PC-9 (cell line): ENCODE results near the gene ADCY2. TPM values are rescaled to one million over a fixed set of nuclear protein-coding genes. Genes with fewer than 3 reads are reported as not detected.

Experiments used
- BruUV-seq: library from RNA; stranded (reverse); fragments of 400-500 nt; replicated peaks from 2 replicates; lab custom pipeline; 2021; lab: Mats Ljungman, UMichigan
- CTCF ChIA-PET: fragments of 300-600 bp; sonication (Branson Sonifier 250); formaldehyde crosslinking; loops from one replicate; lab custom pipeline; 2022; ENCODE audit warnings: antibody characterized with exemption; lab: Charles Lee
- POLR2A ChIA-PET: fragments of 300-600 bp; sonication (Branson Sonifier 250); formaldehyde crosslinking; loops from one replicate; lab custom pipeline; 2022; ENCODE audit warnings: antibody characterized with exemption; ENCODE audit not compliant: unreplicated experiment; lab: Charles Lee
- DNase-seq, 2 experiments: peaks; one replicate each; pipeline versions ENCODE4 v3.0.0 to v3.0.0-alpha.2; 2015 to 2022; ENCODE audit warnings: mixed read lengths in 1 of 2
- H2AFZ ChIP-seq: fragments of 200-600 bp; sonication (generic); 2 replicates; pipeline ENCODE4 v1.8.1; 2017; ENCODE audit warnings: antibody characterized with exemption
- H3F3A ChIP-seq: fragments of 200-600 bp; sonication (generic); 2 replicates; pipeline ENCODE4 v1.8.1; 2017; ENCODE audit warnings: antibody characterized with exemption, mild to moderate bottlenecking, low read depth; ENCODE audit not compliant: insufficient read depth
- H3K27ac ChIP-seq: fragments of 200-600 bp; sonication (generic); 2 replicates; pipeline ENCODE4 v1.6.1; 2016; ENCODE audit warnings: mixed run types
- H3K27me3 ChIP-seq: fragments of 200-600 bp; sonication (generic); 2 replicates; pipeline ENCODE4 v1.6.1; 2016; ENCODE audit warnings: low read depth, mixed run types; ENCODE audit not compliant: insufficient read depth
- H3K36me3 ChIP-seq: fragments of 200-600 bp; sonication (generic); 2 replicates; pipeline ENCODE4 v1.6.1; 2016; ENCODE audit warnings: low read depth, mixed run types
- H3K4me1 ChIP-seq: fragments of 200-600 bp; sonication (generic); replicated peaks from 2 replicates; pipeline ENCODE4 v1.6.1; 2016; ENCODE audit warnings: mixed run types; ENCODE audit not compliant: insufficient read depth
- H3K4me2 ChIP-seq: fragments of 200-600 bp; sonication (generic); 2 replicates; pipeline ENCODE4 v1.6.1; 2017; ENCODE audit warnings: mixed run types
- H3K4me3 ChIP-seq: fragments of 200-600 bp; sonication (generic); 2 replicates; pipeline ENCODE4 v1.6.1; 2016; ENCODE audit warnings: mixed run types
- H3K79me2 ChIP-seq: fragments of 200-600 bp; sonication (generic); 2 replicates; pipeline ENCODE4 v1.6.1; 2017; ENCODE audit warnings: low read depth, mixed run types
- H3K9me2 ChIP-seq: fragments of 200-600 bp; sonication (generic); 2 replicates; pipeline ENCODE4 v1.8.1; 2017; ENCODE audit warnings: mild to moderate bottlenecking; ENCODE audit not compliant: insufficient read depth
- H3K9me3 ChIP-seq: fragments of 200-600 bp; sonication (generic); 2 replicates; pipeline ENCODE4 v1.8.1; 2016; ENCODE audit warnings: low read depth; ENCODE audit not compliant: insufficient read depth
- H4K20me1 ChIP-seq: fragments of 200-600 bp; sonication (generic); 2 replicates; pipeline ENCODE4 v1.8.1; 2017; ENCODE audit not compliant: insufficient read depth
- EZH2 ChIP-seq: fragments of 200-600 bp; sonication (generic); IDR thresholded peaks from 2 replicates; pipeline ENCODE4 v1.8.0; 2017; ENCODE audit warnings: antibody characterized with exemption, low read depth
- intact Hi-C: fragments of 100-400 bp; cut with micrococcal nuclease; formaldehyde crosslinking; loops from one replicate; pipeline ENCODE4 v1.10.0; 2022; ENCODE audit not compliant: unreplicated experiment
- total RNA-seq: library from RNA; stranded (reverse); gene quantifications from 2 replicates; pipeline ENCODE4 v1.2.3, GENCODE V29; 2021
- TF ChIP-seq, protein P1 (sequence below): fragments of 200-600 bp; sonication (generic); conservative IDR thresholded peaks from 2 replicates; pipeline ENCODE4 v1.6.1; 2017; ENCODE audit warnings: mixed run types, antibody characterized with exemption, mild to moderate bottlenecking, moderate library complexity

The ADCY2 gene
- total RNA-seq, 1 experiment from 2014 or later, result not detected

DNA sequence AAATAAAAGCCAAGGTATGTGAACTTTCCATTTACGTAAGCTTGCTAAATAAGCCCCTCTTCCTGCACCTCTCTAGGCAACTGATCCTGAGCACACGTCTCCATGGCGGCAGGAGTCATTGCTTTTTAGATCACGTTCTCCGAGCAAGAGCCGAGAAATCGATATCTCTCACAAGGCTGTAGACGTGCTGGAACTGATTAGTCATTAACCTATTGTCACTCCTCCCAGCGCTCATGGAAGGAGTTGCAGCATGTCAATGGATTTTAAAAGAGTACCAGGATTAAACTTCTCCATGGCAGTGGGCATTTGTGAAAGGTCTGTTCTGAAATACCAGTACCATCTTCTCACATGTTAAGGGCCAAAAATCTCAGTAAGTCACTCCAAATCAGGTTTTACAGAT lies 4.7 kb upstream of the ADCY2 start:
- no peaks in the 10 kb centered on the region for H3K9me2 ChIP-seq
- no peaks in the 10 kb centered on the region for H3F3A ChIP-seq
- no peaks in the 10 kb centered on the region for H3K79me2 ChIP-seq
- H3K4me3 ChIP-seq, result no peak overlapping the region
- H3K9me3 ChIP-seq, result no peaks in the 10 kb centered on the region
- no peak overlapping the region for H3K4me2 ChIP-seq
- no peaks in the 10 kb centered on the region for H3K4me1 ChIP-seq
- peaks cover 9% of the 10 kb centered on the region; the same call in 1 of the 2 replicates for H3K27me3 ChIP-seq
- H4K20me1 ChIP-seq, result no peaks in the 10 kb centered on the region; the same call in 1 of the 2 replicates
- H2AFZ ChIP-seq, result no peak overlapping the region; the same call in 1 of the 2 replicates
- DNase-seq, result no peak
- intact Hi-C loops, result loop anchor here (5.0 kb wide), 1 partner anchor 569 kb away; no protein-coding TSS in a partner anchor
- ChIA-PET CTCF (interaction anchor here (0.6 kb wide), 1 partner anchor 18 kb away, joined by 3 read pairs; no protein-coding TSS in a partner anchor), POLR2A (no interaction called here)
- no peaks in the 10 kb centered on the region for H3K36me3 ChIP-seq
- no peak overlapping the region for H3K27ac ChIP-seq
- BruUV-seq, result no TSS peak
- TF ChIP-seq, protein P1, sequence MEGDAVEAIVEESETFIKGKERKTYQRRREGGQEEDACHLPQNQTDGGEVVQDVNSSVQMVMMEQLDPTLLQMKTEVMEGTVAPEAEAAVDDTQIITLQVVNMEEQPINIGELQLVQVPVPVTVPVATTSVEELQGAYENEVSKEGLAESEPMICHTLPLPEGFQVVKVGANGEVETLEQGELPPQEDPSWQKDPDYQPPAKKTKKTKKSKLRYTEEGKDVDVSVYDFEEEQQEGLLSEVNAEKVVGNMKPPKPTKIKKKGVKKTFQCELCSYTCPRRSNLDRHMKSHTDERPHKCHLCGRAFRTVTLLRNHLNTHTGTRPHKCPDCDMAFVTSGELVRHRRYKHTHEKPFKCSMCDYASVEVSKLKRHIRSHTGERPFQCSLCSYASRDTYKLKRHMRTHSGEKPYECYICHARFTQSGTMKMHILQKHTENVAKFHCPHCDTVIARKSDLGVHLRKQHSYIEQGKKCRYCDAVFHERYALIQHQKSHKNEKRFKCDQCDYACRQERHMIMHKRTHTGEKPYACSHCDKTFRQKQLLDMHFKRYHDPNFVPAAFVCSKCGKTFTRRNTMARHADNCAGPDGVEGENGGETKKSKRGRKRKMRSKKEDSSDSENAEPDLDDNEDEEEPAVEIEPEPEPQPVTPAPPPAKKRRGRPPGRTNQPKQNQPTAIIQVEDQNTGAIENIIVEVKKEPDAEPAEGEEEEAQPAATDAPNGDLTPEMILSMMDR, result no peak
- TF ChIP-seq EZH2, result no peak

DNA sequence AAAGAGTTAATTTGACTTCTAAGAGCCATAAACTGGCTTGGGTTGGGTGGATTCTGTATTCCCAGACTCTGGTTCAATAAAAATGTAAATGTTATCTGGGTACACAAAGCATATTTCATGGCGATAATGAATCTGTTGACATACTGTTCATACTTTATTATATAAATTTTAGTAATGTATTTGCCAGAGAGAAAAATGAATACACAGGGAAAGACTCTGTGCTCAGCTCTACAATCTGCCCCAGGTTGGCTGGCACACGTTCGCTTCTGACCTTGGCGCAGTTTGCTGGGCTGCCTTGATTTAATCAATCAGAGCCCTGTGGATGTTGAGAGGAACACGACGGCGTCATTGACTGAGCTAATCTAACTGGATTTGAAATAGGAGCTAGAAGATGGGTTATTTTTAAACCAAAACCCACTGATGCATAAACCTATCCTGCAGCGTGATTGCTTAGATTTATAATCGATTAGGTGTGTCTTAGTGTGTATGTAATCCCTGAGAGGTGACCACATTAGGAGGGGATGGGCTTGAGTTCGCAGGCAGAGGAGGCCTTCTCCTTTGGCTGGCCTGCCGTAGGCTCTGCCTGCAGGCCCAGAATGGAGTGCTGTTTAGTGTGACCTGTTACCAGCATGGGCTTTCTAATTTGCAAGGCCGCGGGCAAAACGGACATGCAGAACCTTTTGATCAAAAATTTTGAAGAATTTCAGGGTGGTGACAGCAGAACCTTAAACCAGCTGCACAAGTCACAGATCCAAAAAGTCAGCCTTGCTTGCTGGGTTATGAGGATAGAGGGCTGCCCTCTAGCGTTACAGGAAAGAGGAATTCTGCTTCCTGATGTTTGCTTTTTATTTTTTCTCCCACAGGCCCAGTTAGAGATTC lies 3.9 kb upstream of the ADCY2 start:
- DNase-seq, result no peak
- no peak overlapping the region for H3K4me3 ChIP-seq
- no peaks in the 10 kb centered on the region for H3K79me2 ChIP-seq
- no peaks in the 10 kb centered on the region for H3K36me3 ChIP-seq
- BruUV-seq, result no TSS peak
- no peaks in the 10 kb centered on the region for H3K4me1 ChIP-seq
- no peaks in the 10 kb centered on the region; the same call in 1 of the 2 replicates for H4K20me1 ChIP-seq
- H3K9me2 ChIP-seq, result no peaks in the 10 kb centered on the region
- H2AFZ ChIP-seq, result no peak overlapping the region; the same call in 1 of the 2 replicates
- no peak for TF ChIP-seq EZH2
- TF ChIP-seq, protein P1, result peak; percentile 63
- H3K4me2 ChIP-seq, result no peak overlapping the region
- CTCF ChIA-PET, result interaction anchor here (0.6 kb wide), 1 partner anchor 17 kb away, joined by 3 read pairs; no protein-coding TSS in a partner anchor
- no peaks in the 10 kb centered on the region for H3K9me3 ChIP-seq
- H3K27me3 ChIP-seq, result peaks cover 9% of the 10 kb centered on the region; the same call in 1 of the 2 replicates
- H3F3A ChIP-seq, result no peaks in the 10 kb centered on the region
- intact Hi-C loops, result loop anchor here (1.0 to 5.0 kb wide), 2 partner anchors 570 to 626 kb away; no protein-coding TSS in a partner anchor
- no peak overlapping the region for H3K27ac ChIP-seq
- POLR2A ChIA-PET, result no interaction called here

DNA sequence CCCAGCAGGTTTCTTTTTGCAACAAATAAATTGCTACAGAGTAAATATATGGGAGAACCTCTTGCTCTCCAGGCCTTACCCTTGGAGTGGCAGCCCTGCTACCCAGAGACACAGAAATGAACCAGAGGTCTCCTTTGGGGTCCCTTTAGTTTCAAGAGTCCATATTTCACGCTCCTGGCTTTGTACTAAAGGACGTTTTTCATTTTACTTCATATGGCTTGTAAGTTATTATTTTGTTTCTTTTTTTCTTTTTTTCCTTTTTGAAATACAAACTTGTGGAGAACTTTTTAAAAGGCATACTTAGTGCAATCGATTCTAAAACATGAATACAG lies 3.3 kb upstream of the ADCY2 start:
- Histone ChIP-seq H3K27me3 (peaks cover 9% of the 10 kb centered on the region; the same call in 1 of the 2 replicates), H3K9me3 (no peaks in the 10 kb centered on the region), H3K27ac (no peak overlapping the region), H3K4me1 (no peaks in the 10 kb centered on the region), H3K36me3 (no peaks in the 10 kb centered on the region), H3K9me2 (no peaks in the 10 kb centered on the region), H3F3A (no peaks in the 10 kb centered on the region), H4K20me1 (no peaks in the 10 kb centered on the region; the same call in 1 of the 2 replicates), H2AFZ (no peak overlapping the region), H3K79me2 (no peaks in the 10 kb centered on the region), H3K4me2 (no peak overlapping the region), H3K4me3 (no peak overlapping the region)
- ChIA-PET CTCF (no interaction called here), POLR2A (no interaction called here)
- TF ChIP-seq EZH2, result no peak
- TF ChIP-seq, protein P1, result peak; percentile 6; the same call in 1 of the 2 replicates
- DNase-seq, result no peak
- intact Hi-C loops, result loop anchor here (1.0 to 5.0 kb wide), 2 partner anchors 570 to 626 kb away; no protein-coding TSS in a partner anchor
- BruUV-seq, result no TSS peak
